RKO (cell line): ENCODE measurements around the gene CT47B1.
"Not testable (repeated sequence)": the region's sequence is repeated elsewhere in the genome, so short reads cannot be mapped to it uniquely, and the experiment has no call there.

ENCODE experiments used
- DNase-seq: peaks from one replicate; pipeline ENCODE4 v3.0.0-alpha.2; 2016; ENCODE audit warnings: low spot score

The CT47B1 gene

GRCh38 chrX:120875766-120876165 lies at the start of gene CT47B1:
Gene CT47B1, minus strand, starts transcription at chrX:120875866. Its CDS starts 196 bp downstream, at chrX:120875670.
- not testable (repeated sequence) for DNase-seq

DNA sequence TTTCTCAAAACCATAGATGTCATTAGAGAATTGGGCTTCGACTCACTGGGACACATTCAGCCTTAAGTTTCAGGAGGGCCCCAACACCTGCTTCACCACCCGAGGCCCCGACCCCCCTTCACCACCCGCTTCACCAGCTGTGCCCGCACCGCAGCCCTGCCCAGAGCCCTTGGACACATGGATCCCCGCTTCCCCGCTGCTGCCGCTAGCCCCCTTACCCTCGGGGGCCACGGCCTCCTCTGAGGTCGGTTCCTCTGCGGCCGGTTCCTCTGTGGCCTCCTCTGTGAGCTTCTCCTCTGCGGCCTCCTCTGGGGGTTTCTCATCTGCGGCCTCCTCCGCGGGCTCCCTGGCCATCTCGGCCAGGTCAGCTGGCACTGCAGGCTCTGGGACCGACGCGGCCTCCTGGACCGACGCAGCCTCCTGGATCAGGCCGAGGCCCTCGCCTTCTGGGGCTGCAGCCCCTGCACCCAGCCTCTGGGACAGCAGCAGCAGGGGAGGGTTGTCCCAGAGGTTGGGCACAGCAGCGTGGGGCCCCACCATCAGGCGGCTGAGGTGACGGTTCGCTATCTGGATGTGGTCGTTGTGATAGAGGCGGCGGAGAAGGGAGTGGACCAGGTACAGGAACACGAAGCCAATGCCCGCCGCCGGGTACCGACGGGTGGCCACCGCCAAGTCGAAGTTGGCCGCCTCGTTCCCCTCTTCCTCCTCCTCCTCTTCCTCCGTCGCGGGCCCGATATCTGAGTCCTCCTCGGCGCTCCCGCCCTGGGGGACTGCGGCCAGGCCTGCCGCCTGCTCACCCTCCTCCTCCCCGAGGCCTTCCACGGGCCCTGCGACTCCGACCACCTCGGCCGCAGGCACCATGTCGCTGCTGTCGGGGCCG lies 748 bp downstream of the CT47B1 start:
- no peak for DNase-seq

DNA sequence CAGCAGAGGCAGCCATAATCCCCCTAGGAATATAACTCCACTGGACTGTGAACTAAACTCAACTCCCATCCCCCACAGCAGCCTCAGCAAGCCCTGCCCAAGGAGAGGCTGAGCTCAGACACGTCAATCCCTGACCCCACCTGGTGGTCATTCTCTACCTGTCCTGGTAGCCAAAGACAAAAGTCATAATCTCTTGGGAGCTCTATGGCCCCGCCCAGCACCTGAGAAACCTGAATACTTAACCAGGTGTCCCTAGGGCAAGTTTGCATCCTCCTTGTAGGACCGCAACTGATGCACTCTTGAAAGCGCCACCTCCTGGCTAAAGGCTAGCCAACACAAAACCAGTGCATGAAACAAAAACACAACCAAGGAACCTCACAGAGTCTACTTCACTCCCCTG lies 18.4 kb downstream of the CT47B1 start:
- no peak for DNase-seq

- DNase-seq, result peak; percentile 25
These were observed 34.8 kb downstream of the CT47B1 start for GRCh38 chrX:120840827-120841226.

- DNase-seq, result peak; percentile 28
These were observed 36.2 kb downstream of the CT47B1 start for GRCh38 chrX:120839491-120839890.

DNA sequence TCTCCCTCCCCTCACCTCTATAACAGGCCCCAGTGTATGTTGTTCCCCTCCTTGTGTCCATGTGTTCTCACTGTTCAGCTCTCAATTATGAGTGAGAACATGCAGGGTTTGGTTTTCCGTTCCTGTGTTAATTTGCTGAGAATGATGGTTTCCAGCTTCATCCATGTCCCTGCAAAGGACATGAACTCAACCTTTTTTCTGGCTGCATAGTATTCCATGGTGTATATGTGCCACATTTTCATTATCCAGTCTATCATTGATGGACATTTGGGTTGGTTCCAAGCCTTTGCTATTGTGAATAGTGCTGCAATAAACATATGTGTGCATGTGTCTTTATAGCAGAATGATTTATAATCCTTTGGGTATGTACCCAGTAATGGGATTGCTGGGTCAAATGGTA lies 48.5 kb downstream of the CT47B1 start:
- DNase-seq, result not testable (repeated sequence)

GRCh38 chrX:120825146-120825545 lies 50.5 kb downstream of the CT47B1 start:
- no peak for DNase-seq

- DNase-seq, result no peak
These were observed 51.6 kb downstream of the CT47B1 start for GRCh38 chrX:120824021-120824420.

- DNase-seq, result no peak
These were observed 52.1 kb downstream of the CT47B1 start for GRCh38 chrX:120823556-120823955.
